Measurements from ENCODE around the gene PDE4A.
A peak's percentile ranks its signal among the peaks of the same experiment; 100 is the strongest.

DNA sequence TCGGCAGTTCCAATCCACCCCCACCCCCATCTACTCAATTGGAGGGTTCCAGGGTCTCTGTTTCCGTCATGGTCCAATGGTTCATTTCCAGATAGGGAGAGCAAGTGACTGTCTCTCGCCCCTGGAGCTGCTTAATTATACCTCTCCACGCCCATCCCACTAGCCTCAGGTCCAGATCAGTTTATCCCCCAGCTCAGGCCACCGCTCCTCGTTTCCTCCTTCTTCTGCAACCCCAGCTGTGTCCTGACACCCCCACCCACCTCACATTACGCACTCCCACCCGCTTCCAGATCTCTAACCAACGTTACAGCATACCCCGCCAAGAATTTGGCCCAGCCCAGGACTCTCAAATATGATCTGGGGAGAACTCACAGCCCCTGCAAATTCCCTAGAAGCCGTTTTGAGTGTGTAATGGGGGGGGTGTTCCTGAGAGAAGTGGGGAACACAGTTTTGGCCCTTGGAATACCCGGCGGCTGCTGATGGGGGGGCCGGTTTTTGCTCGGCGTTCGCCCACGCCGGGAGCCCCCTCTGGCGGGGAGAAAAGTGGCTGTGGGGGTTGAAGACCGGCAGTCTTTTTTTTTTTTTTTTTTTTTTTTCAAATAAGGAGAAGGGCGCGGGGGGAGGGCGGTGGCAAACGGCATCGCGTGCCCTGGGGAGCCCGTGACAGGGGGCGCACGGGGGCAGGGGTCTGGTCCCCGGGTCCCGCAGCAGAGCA, 1.7 kb upstream of the PDE4A start:
- TF ChIP-seq CTCF (IDR thresholded peaks at IDR 0.05; ENCODE audit: poor library complexity): no peak
- peak; percentile 30 for TF ChIP-seq EZH2phosphoT487 (IDR thresholded peaks at IDR 0.05; ENCODE audit: low read depth, severe bottlenecking, unreplicated experiment)
